Measurements from ENCODE around the gene RACK1. TPM values are rescaled to one million over a fixed set of nuclear protein-coding genes. Genes with fewer than 3 reads are reported as not detected.
"Not testable (repeated sequence)": the region's sequence is repeated elsewhere in the genome, so short reads cannot be mapped to it uniquely, and the experiment has no call there.

Gene RACK1
- 1,000 to 10,000 TPM; 1,656 to 5,035 (median 2,557) TPM for total RNA-seq

DNA sequence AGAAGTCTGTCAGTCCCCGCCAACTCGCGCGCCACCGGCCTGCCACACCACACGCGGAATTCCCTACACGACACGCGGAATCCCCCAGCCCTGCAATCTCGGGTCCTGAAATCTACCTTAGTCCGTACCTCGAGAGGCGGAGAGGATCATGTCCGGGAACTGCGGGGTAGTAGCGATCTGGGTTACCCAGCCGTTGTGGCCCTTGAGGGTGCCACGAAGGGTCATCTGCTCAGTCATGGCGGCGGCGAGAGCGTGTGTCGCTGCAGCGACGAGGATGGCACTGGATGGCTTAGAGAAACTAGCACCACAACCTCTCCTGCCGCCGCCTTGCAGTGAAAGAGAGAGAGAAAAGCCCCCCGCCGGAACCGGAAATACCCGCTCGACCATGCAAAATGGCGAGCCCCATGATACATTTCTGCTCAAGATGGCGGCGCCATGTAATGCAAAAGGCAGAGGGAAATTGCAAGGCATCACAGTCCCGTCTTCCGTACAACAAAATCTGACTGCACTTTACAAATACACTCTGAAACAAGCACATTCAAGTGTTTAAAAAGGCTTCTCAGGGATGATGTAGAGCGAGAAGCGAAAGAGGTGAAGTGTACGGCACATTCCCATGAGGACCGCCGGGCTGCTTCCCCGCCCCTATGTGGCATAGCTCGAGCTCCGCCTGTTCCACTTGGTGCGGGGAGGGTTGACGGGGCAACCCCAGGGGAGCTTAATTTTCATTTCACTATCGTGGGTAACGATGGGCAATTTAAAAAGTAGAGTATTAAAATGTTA lies at the start of gene RACK1:
Gene RACK1 (minus strand): TSS at position 343 of the 780 bp plus-strand sequence. CDS start 106 bp downstream, at position 237.
- Histone ChIP-seq H3K4me3 (peak within 1 kb of the TSS; percentile 63 to 92), H3K27ac (peak within 1 kb of the TSS; percentile 89 to 96), H3K36me3 (no peaks in the 10 kb centered on the region), H3K4me1 (peaks cover 0 to 22% of the 10 kb centered on the region in 2 donors), H3K27me3 (no peaks in the 10 kb centered on the region), H3K9me3 (no peaks in the 10 kb centered on the region)
- intact Hi-C loops (cut with DNase I; ENCODE audit: low total_unique reads), result no loop called here
- TF ChIP-seq, protein P1, sequence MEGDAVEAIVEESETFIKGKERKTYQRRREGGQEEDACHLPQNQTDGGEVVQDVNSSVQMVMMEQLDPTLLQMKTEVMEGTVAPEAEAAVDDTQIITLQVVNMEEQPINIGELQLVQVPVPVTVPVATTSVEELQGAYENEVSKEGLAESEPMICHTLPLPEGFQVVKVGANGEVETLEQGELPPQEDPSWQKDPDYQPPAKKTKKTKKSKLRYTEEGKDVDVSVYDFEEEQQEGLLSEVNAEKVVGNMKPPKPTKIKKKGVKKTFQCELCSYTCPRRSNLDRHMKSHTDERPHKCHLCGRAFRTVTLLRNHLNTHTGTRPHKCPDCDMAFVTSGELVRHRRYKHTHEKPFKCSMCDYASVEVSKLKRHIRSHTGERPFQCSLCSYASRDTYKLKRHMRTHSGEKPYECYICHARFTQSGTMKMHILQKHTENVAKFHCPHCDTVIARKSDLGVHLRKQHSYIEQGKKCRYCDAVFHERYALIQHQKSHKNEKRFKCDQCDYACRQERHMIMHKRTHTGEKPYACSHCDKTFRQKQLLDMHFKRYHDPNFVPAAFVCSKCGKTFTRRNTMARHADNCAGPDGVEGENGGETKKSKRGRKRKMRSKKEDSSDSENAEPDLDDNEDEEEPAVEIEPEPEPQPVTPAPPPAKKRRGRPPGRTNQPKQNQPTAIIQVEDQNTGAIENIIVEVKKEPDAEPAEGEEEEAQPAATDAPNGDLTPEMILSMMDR (IDR thresholded peaks at IDR 0.05), result peak in 1 of 4 experiments; percentile 14
- TF ChIP-seq POLR2A (IDR thresholded peaks at IDR 0.05), result peak; percentile 34 to 70
- peak; percentile 86 to 89 for DNase-seq

DNA sequence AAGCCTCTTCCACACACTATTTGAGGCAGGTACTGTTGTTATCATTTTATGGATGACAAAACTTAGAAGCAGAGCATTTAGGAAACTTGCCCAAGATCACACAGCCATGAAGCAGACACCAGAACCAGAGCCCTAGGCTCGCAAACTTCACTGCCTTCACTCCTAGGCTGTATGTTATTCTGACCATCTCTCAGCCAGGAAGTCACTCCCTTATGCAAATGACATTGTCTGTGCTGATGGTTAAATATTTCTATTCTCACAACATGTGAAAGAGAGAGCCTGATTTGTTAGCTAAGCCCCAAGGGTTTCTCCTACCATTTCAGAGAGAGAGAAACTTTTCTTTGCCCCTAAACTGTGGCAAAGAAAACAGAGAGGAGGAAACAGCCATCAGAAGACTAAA lies 43.6 kb upstream of the RACK1 start:
- H3K4me1 ChIP-seq; H3K9me3 ChIP-seq; H3K27ac ChIP-seq; H3K36me3 ChIP-seq; H3K27me3 ChIP-seq; DNase-seq; H3K4me3 ChIP-seq; intact Hi-C loops (cut with DNase I; ENCODE audit: low total_unique reads): not testable (repeated sequence)

DNA sequence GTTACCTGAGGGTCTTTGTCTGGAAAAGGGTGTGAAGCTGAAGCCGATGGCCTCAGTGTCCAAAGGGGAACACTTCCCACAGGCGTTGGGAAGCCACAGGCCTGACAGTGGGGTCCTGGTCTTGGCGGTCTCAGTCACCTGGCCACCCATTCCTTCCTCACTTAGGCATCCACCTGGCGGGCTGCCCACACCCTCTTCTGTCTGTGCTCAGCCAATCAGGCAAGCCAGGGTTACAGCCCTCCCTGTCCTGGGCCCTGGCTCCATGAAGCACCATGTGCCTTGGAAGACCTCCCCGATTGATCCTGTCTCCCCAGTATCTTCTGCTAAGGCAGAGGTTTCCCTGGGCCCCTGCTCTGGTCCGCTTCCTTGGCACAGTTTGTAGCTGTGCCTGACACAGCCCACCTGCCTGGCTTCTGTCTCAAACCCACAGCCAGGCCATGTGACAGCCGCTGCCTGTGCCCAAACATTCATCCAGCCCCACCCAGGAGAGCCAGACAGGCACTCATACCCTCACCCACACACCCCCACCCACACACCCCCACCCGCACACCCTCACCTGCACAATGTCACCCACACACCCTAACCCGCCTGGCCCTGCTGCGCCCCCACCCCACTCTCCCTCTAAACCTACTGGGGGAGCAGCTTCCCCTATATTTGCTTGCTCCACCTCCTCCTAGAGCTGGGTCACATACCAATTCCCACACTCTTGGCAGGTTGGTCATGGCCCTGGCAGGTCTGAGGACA lies 42.4 kb upstream of the RACK1 start:
- H3K36me3 ChIP-seq; H3K9me3 ChIP-seq; H3K4me1 ChIP-seq; DNase-seq; H3K27me3 ChIP-seq; H3K27ac ChIP-seq; H3K4me3 ChIP-seq; intact Hi-C loops (cut with DNase I; ENCODE audit: low total_unique reads): not testable (repeated sequence)

DNA sequence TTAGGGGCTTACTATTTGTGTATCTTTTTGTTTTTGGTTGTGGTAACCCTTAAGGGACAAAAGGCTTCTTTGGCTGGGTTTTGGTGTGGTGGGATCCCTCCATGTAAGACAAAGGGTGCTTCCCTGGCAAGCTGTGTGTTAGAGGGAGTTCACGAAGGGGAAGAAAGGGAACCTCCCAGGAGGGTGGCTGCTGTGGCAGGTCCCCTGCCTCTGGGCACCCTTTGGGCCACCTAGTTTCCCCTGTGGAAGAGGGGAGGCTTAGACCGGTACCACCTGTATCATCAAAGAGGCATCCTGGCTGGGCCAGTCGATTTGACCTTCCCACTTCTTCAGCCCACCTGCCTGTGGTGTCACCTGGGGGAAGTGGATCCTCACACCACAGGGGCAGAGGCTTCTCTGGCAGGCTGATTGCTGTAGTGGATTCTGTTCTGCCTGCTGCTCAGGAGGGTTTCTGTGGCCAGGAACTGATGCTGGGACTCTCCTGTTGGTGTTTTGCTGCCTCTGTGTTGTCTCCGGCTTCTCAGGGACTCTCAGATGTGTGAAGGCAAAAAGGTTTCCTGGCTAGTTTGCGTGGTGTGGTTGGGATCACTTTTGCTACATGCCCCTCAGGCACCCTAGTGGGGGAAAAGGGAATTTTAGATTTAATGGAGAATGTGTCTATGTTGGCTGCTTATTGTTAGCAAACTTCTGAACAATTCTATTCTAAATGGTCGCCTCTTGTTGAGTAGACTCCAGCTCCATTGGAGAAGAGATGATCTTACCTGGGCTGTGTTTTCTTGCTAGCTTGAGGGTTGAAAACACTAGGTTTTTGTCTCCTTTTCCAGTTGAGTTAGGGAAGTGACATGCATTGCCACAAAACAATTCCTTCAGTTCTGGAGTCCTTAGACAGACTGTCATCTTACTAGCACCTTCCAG lies 40.4 kb upstream of the RACK1 start:
- DNase-seq; H3K4me3 ChIP-seq; H3K4me1 ChIP-seq; H3K27me3 ChIP-seq; H3K36me3 ChIP-seq; H3K27ac ChIP-seq; H3K9me3 ChIP-seq; intact Hi-C loops (cut with DNase I; ENCODE audit: low total_unique reads): not testable (repeated sequence)

DNA sequence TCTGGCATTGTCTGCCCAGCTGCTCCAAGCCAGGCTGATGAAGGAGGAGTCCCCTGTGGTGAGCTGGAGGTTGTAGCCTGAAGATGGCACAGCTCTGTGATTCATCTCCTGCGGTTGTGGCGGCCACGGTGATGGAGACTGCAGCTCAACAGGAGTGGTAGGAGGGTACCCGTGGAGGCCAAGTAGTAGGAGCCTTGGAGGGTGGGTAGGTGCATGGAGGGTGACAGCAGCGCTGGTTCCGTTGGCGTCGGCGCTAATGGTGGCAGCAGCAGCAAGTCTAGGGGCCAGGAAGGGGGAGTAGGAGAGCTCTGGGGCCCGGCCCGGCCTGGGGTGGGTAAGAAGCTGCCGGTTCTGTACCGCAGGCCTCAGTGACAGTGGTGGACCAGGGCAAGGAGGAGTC lies 39.6 kb upstream of the RACK1 start:
- no peak overlapping the region for H3K27ac ChIP-seq
- no peak overlapping the region for H3K4me3 ChIP-seq
- H3K9me3 ChIP-seq, result no peaks in the 10 kb centered on the region
- no peaks in the 10 kb centered on the region for H3K36me3 ChIP-seq
- no peak for DNase-seq
- TF ChIP-seq, protein P1 (IDR thresholded peaks at IDR 0.05), result no peak
- no peak for TF ChIP-seq POLR2A (IDR thresholded peaks at IDR 0.05)
- H3K4me1 ChIP-seq, result no peaks in the 10 kb centered on the region
- intact Hi-C loops (cut with DNase I; ENCODE audit: low total_unique reads), result no loop called here
- no peaks in the 10 kb centered on the region for H3K27me3 ChIP-seq

DNA sequence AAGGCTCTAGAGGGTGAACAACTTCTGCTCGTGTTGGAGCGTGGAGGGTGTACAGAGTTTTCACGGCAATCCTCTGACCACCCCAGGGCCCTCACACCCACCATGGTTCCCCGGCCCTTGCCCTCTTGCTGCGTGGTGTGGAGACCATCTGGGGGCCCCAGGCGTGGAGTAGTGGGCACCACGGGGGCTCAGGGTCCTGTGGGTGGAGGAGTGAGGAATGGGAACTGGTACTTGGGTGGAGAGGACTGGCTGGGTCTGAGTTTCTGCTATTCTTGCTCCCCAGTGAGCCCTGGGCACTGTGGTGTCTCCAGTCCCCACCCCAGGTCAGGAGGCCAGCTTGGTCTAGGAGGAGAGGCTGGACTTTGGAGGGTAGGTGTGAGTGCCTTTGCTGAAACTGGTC lies 39.2 kb upstream of the RACK1 start:
- Histone ChIP-seq H3K27ac (no peak overlapping the region), H3K9me3 (no peaks in the 10 kb centered on the region), H3K4me3 (no peak overlapping the region), H3K36me3 (no peaks in the 10 kb centered on the region), H3K4me1 (no peaks in the 10 kb centered on the region), H3K27me3 (no peaks in the 10 kb centered on the region)
- no peak for DNase-seq
- TF ChIP-seq POLR2A (IDR thresholded peaks at IDR 0.05), result no peak
- TF ChIP-seq, protein P1 (IDR thresholded peaks at IDR 0.05), result no peak
- intact Hi-C loops (cut with DNase I; ENCODE audit: low total_unique reads), result no loop called here

DNA sequence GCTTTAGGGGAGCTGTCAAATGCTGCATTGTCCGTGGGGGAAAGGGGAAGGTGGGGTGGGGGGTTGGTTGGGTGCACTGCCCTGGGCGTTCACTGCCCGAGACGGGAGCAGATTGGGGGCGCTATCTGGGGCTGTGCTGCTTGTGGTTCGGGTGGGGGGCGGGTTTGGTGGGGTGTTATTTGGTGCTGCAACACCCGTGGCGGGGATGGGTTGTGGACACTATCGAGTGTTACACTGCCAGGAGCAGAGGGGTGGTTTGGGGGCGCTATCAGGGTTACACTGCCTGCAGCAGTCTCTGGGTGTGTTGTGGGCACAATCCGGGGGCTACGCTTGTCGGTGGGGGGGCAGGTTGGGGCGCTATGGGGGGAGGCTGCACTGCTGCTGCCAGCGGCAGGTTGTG lies 38.7 kb upstream of the RACK1 start:
- H3K27ac ChIP-seq; intact Hi-C loops (cut with DNase I; ENCODE audit: low total_unique reads); H3K9me3 ChIP-seq; H3K27me3 ChIP-seq; H3K4me1 ChIP-seq; H3K4me3 ChIP-seq; H3K36me3 ChIP-seq; DNase-seq: not testable (repeated sequence)

All from uterus (tissue), 4 donors.